Effector CD8-positive, alpha-beta T cell (primary cell): ENCODE measurements around the gene UGT8.
"Not testable (repeated sequence)": the region's sequence is repeated elsewhere in the genome, so short reads cannot be mapped to it uniquely, and the experiment has no call there.

Experiments
- DNase-seq: peaks from one replicate; lab custom pipeline; 2025; lab: John Stamatoyannopoulos, UW
- total RNA-seq, 4 experiments: gene quantifications; one replicate each; lab custom pipeline; 2026; lab: John Stamatoyannopoulos, UW

The UGT8 gene, protein sequence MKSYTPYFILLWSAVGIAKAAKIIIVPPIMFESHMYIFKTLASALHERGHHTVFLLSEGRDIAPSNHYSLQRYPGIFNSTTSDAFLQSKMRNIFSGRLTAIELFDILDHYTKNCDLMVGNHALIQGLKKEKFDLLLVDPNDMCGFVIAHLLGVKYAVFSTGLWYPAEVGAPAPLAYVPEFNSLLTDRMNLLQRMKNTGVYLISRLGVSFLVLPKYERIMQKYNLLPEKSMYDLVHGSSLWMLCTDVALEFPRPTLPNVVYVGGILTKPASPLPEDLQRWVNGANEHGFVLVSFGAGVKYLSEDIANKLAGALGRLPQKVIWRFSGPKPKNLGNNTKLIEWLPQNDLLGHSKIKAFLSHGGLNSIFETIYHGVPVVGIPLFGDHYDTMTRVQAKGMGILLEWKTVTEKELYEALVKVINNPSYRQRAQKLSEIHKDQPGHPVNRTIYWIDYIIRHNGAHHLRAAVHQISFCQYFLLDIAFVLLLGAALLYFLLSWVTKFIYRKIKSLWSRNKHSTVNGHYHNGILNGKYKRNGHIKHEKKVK
- total RNA-seq: 0.27 to 1.8 (median 0.62) reads per million in 4 experiments

DNA sequence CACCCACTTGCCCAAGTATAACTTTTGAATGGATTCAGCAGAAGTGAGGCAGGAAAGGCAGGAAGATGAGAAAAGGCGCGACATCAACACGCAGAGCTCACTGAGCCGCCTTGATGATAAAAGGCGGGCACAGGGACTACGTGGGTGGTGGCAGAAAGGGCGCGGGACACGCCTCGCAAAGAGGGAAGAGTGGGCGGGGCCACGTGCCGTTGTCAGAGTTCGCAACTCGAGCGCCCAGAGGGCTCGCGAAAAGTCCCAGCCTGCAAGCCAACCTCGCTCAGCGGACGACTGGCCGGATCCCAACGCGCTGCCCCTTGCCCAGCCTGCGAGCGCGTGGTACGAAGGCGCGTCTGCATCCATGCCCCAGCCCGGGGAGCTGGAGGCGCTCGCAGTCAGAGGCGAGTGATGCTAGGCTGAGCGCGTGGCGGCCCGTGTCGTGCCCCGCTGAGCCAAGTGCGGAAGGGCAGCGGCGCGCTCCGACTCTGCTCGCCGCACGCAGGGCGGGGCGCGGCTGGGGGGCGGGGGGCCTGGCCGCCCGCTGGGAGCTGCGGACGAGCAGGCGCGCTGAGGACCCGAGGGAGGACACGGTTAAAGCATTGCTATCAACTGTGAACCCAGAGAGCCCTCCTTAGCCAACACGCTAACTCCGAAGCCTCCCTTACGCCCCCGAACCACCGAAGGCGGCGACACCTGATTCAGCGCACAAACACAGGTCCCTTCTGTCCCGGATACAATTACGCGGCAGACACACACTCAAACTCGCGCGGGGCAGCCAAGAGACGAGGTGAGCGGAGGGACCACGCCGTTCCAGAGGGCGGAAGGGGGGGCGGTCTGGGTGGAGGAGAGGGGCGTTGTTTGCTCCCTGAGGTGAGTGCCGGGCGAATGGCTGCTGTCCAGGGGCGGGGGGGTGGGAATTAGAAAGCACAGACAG is at the start of gene UGT8:
Gene UGT8 (plus strand): TSS at position 617 of the 931 bp plus-strand sequence. CDS start 24,074 bp downstream, outside the sequence.
- DNase-seq: no peak

DNA sequence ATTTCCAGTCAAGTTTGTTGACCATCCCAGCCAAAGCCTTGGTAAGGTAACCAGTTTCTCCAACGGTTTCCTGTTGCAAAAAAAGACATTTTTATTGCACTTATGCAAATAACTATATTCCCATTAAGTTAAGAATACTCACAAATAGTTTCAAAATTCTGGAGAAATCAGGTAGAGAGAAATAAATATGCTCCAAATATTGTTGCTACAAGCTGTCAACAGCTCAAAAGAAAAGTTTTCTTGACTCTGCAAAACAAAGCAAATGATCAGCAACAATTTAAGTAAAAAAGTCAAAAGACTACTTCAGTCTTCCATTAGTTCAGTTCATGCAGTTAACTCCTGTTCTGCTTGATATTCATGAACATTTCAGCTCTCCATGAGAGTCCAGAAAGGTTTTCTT is 49.0 kb upstream of the UGT8 start:
- DNase-seq: no peak

DNA sequence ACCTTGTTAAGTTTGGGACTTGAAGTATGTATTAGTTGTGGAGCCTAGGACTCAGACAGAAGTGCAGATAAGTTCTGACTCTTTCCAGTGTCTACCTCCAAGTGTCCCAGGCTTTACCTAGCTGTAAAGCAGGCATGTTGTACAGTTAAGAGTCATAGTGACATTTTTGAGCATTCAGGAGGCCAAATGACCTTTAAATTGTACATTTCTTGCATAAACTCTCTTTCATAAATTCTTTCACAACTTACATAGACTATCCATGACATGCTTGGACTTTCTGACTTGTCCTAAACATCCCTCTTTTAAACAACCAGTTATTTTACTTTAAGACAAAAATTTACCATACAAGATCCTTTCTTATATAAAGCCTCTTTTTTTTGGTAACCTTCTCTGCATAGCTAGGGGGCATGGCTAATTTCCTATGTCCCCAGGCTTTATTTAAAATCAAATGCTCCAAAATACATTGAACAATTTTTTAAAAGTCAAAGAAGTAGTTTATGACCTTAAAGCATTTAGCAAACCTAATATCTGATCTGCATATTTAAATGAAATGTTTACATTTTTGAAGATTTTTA is 40.1 kb upstream of the UGT8 start:
- no peak for DNase-seq

DNA sequence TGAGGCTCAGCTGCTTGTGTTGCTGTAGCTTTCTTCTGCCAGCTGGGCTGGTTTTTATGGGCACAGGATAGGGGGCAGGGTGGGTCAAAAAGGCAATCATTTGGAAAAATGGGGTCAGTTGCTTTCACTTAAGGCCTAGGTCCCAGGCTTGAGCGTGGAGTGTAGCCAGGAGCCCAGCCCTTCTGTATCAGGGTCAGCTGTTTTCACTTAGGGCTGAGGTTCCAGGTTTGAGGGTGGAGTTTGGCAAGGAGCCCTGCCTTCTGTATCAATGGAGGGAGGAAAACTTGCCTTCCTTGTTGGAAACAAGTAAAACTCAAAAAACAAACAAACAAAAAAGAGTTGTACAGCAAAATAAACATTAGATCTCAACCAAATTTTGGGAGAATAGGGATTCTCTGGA is 37.0 kb upstream of the UGT8 start:
- no peak for DNase-seq

DNA sequence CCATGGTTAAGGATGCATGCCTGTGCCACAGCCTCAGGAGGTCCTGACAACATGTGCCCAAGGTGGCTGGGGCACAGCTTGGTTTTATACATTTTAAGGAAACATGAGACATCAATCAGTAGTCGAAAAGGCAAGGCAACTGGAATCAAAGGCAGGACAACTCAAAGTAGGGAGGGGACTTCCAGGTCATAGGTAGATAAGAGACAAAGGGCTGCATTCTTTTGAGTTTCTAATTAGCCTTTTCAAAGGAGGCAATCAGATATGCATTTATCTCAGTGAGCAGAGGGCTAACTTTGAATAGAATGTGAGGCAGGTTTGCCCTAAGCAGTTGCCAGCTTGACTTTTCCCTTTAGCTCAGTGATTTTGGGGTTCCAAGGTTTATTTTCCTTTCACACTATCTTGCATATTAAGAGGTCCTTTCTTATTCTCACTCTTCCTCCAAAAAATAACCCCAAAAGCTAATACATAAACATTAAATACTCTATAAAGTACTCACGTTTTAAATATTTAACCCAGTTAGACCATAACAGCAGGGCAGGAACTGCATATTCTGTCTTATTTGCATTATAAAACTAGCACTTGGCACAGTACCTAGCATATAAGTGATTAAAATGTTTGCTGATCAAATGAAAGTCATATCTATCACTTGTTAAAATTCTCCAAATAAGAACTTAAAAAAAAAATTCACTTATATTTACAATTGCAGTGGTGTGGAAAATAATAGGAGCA is 36.3 kb upstream of the UGT8 start:
- no peak for DNase-seq

DNA sequence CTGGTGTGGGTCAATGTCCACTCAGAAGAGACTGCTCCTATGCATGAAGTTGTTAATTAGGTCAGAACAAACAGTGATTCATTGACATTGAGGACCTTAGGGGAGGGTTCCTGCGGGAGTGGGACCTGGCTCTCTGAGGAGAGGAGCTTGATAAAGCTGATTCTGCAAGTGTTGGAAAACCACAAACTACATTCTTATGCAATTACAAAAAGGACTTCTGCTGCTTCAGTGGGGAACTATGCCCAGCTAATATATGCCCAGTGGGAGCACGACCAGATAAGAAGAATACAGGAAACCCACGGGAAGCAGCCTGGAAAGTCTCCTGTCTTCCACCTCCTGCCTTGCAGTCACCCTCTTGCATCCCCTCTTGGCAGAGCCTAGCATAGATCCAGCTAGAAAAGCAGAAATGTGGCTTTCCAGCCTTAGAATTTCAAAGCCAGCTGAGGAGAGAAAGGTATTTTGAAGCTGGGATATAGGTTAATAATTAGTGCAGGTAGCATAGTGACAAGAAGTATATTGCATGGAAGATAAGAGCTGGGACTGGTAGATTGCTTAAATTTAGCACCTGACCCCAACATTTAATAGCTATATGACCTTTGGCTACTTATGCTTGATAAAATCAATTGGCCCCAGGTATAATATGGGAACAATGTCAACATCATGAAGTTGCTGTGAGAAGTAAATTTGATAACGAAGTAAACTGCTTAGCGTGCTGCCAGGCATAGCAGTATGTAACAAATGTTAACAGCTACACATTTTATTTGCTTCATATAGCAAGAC is 34.9 kb upstream of the UGT8 start:
- no peak for DNase-seq

DNA sequence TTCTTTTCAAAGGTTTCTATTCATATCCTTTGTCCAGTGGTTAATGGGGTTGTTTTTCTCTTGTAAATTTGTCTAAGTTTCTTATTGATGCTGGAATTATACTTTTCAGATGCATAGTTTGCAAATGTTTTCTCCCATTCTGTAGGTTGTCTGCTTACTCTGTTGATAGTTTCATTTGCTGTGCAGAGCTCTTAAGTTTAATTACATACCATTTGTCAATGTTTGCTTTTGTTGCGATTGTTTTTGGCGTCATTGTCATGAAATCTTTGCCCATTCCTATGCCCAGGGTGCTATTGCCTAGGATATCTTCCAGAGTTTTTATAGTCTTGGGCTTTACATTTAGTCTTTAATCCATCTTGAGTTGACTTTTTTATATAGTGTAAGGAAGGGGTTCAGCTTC is 21.2 kb upstream of the UGT8 start:
- DNase-seq: no peak

DNA sequence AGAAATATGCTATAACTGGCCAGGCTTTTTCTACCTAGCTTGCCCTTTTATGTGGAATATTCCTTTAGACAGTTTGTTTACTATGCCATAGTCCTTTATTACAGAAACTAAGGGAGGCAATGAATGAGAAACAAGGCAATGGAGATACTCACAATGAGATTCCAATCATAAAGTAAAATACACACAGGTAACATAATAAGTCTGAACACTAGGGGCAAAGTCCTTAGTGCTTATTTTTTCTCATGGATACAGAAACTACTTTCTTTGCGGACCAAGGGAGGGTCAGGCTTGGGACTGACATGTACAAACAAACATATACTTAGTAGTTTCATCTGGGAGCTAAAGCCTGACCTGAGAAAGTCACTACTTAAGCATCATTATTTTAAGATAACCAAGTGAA is 16.0 kb upstream of the UGT8 start:
- no peak for DNase-seq

DNA sequence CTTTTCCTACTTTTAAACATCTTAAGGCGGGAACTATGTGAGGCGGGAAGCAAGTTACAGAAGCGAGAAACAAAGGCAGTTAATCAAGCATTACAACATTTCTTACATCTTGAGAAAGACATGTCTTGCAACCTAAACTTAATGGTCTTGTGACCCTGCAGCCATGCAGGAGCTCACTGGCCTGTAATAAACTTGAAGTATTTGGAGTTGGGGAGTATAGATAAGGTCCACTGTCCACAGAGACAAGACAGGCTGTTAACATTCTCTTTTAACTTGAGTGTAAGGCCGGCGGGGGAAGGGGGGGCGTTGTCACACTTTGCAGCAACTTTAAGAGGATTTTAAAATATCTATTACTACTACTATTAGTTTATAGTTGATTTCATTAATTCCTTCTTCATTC is 10.3 kb upstream of the UGT8 start:
- no peak for DNase-seq

DNA sequence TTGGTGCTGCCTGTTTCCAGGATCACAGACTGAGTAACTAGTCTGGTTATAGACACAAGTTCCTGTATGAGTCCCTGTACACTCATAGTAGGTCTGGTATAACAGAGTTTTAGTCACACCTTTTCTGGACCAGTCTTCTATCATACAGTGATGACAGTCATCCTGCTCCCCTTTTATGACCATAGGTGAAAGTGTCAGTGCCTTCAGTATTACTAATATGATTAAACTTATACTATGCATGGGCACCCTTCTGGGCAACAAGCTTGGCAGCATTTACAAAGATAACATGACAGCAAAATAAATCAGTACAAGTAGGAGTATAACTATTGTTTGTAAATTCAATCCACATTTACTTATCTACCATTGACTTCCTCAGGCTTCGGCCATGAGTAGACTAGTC is 8.2 kb upstream of the UGT8 start:
- DNase-seq: not testable (repeated sequence)

DNA sequence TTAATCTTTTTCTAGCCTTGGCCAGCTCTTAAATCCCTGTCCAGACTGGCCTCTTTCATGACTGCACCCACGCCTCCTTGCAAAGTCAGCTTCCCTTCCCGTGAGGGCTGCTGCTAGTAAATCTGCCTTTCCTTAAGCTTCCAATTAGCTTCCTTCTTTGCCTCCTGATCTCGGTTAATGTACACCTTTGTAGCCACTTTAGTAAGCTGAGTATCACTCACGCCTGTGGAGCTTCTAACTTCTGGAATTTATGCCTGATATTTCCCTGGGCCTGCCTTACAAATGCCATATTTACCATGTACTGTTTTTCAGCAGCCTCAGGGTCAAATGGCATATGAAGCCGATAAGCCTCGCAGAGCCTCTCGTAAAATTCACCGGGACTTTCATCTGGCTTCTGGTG is 5.1 kb upstream of the UGT8 start:
- DNase-seq: no peak

DNA sequence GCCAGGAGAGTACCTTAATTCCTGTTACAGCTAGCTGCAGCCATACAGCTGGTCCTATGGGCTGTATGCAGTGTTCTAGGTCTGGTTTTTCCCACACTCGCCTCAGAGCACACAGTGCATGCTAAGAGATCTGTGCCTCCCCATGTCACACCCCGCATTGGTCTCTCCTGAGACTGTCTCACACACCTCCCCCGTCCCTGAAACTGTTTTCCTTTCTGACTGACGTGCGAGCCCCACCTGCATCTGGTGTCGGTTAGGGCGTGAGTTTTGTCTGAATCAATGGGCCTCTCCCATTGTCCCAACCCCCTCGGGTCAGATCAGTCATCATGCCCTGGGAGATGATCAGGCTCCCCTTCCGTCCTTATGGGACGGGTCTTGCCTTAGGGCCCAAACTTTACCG is 3.4 kb upstream of the UGT8 start:
- no peak for DNase-seq

DNA sequence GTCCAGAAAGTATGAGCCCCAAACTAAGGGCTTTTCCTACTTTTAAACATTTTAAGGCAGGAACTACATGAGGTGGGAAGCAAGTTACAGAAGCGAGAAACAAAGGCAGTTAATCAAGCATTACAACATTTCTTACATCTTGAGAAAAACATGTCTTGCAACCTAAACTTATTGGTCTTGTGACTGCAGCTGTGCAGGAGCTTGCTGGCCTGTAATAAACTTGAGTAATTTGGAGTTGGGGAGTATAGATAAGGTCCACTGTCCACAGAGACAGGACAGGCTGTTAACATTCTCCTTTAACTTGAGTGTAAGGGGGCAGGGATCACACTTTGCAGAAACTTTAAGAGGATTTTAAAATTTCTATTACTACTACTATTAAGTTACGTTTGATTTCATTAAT is 2.7 kb upstream of the UGT8 start:
- no peak for DNase-seq

DNA sequence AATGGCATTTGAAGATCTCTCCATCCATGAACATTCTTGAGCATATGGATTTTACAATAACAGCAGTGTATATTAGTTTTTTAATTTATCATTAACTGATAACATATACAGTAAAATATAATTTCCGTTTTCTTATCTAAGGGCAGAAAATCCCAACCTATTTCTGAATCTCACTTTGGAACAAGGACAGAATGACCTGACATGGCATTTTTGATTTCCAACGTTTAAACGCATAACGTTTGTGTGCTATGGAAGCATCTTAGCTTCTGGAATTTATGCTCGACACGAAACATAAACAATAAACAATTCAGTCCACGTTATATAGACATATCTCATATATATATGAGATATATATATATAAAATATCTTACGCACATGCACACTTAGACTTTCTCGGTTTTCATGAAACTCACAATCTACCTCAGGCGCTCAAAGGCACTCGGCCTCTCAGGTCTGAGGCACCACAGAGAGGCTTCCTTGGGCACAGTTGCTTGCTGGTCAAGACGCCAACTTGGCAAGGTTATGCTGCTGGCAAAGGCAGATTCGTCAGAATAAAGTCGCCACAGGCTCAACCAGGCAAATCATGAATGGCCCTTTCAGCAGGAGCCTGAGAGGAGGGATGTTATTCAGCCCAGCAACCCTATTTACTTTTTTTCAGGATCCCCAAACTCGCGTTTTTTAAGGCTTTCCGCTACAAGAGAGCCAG is 1.0 kb upstream of the UGT8 start:
- no peak for DNase-seq

DNA sequence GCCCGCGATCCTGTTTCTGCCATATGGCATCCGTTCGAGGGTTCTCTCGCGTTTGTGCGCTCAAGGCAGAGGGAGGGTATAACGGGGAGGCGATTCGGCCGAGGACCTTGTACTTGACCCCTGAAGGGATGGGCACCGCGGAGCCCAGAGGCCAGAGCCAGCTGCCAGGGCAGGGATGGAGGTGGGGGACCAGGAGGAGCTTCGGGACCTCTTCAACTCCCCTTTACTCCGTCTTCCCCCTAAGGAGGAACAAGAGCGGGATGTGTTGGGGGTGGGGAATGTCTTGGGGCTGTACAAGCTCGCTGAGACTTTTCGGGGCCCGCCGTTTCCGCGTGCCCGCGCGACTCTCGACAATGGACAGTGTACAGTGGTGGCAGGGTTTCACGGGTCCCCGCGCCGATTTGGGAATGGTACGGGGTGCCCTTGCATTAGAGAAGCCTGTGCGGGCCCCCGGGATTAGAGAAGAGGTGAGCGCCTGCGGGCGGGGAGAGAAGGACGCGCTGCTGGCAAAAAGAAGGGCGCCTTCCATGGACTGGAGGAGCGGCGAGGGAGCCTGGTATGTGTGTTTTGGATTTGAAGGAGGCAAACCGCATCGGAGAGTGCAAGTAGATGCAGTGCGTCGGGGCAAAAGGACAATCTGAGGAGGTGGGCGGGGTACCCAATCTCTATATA is 760 bp downstream of the UGT8 start:
- no peak for DNase-seq

DNA sequence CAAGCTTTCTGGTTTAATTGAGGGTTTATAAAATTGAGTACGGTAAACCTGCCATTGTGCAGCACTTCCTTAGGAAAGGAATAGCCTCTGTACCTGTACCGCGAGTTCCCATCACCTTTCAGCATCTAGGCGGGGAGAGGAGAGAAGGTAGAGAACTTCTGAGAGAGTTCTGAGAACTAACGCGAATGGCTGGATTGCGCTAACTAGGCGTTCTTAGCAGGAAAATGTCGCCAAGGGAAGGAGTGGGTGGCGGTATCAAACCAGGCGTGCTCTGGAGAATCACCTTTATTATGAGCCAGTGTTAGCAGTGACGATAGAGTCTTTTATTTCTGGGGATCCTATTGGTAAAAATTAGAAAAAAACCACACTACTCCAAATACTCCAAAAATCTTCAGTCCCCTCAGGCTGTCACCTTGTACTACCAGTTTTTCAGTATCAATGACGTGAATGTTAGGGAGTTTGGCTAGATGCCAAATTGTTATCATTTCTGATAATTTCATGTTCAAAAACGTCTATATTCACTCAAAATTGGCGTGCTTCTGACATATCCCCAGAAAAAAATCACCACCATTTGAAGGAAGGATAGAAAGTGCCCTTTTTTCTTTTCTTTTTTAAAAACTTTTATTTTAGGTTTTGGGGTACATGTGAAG is 1.4 kb downstream of the UGT8 start:
- DNase-seq: no peak

DNA sequence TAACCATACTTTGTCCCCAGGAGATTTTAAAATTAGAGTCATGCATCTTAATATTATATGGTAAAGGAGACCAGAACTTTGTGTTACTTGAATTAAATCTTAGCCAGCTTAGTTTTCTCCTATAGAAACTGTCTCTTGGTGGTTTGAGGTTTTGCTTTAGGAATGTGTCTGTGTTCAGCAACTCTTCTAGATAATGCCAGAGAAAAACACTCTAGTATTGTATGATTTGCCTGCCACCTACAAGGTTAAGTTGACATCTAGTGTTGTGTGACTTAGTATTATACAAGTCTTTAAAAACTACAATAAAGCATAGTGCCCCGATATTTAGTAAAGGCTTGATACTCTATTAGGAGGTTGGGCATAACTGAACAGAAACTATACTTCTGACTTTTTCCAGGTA is 2.1 kb downstream of the UGT8 start:
- DNase-seq: no peak

DNA sequence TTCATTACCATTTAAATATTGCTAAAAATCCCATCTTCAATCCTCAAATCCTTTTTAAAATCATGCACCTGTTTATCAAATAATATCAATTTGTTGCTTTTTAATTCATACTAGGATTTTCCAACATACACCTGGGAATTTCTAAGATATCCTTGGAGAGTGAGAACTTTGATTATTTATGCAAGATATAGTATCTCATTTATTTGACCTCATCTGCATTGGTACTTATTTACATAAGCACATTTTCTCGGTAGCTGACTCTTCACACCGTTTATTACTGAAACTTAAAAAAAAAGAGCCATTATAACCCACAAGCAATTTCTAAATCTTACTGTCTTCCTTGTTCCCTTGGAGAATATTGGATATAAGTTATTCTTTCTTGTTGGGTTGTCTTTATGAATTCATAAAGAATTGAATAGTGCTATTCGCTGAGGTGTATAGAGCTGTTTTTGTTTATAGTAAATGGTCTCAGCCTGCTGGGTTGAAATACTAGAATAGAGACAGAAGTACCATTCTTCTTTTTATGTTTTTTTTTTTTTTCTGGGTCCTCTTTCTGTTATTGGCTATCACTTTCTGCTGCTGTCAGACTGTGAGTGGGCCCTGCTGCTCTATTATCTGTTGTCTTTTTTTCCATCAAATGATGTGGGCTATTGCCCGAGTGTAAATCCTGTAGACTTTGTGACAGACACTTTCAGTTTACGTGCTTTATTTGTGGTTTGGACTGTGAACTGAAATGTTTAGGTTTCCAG is 2.9 kb downstream of the UGT8 start:
- no peak for DNase-seq
